GM18499 (cell line): Measurements from ENCODE around the gene PACS1.
A peak's percentile ranks its signal among the peaks of the same experiment; 100 is the strongest.

Experiments
- ATAC-seq: cut with Tn5 transposase; IDR thresholded peaks from one replicate; pipeline ENCODE4 v1.9.1; 2021; ENCODE audit warnings: moderate number of reproducible peaks; ENCODE audit not compliant: insufficient read depth, unreplicated experiment

The PACS1 gene

DNA sequence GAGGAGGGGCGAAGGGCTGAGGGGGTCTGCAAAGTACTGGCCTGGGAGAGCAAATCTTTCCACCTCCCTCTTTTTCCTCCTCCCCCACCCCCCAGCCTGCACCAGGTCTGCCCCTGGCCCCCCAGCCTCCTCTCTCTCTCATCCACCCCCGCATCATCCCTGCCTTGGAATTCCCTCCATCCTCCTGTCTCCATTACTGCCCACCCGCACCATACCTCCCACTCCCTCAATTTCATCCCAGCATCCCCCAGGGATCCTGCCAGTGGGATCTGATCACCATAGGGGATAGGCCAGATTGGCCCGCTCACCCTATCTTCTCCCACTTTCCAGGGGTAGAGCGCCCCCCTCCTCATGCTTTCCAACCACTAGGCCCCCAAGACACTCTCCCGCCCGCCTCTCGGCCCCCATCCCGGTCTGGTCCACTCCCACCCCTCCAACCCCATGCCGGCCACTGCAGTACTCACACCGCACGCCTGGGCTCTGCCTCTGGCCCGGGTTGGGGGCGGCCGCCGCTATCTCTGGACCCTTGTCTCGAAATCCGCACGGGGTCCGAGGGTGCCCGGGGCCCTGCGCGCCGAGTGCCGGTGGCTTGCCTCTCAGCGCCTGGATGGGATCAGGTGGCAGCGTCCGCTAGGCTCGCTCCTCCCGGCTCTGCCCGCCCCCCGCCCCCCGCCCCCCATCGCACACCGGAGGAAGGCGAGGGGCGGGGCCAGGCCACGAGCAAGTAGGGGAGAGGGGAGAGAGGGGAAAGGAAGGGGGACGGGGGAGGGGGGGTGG is 21.3 kb upstream of the PACS1 start, which contains the start of gene GAL3ST3:
TSS of gene GAL3ST3 (minus strand) at position 615 of the 777 bp plus-strand sequence. CDS start 3,746 bp downstream, outside the sequence.
- ATAC-seq: no peak

GRCh38 chr11:66050581-66051231 is 19.4 kb upstream of the PACS1 start:
- no peak for ATAC-seq

- ATAC-seq: no peak
Observed at GRCh38 chr11:66051371-66051765, 18.7 kb upstream of the PACS1 start.

GRCh38 chr11:66051766-66052663 is 18.1 kb upstream of the PACS1 start, which contains the start of gene SF3B2:
TSS of gene SF3B2 (plus strand) at chr11:66052364. CDS start at chr11:66052385, 21 bp downstream.
- peak; percentile 80 for ATAC-seq

DNA sequence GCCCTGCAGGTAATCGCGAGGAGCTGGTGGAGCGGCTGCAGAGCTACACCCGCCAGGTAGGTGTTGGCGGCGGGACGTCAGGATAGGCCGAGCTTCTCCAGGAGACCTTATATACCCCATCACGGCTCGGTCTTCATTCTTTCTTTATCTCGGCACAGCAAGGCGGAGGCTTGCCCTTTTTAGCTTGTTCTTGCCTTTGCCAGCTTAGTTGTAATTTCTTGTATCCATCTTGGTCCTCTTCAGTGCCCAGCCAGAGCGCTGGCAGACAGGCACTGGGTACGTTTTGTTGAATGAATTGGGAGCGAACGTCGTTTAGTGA is 17.4 kb upstream of the PACS1 start:
- no peak for ATAC-seq

DNA sequence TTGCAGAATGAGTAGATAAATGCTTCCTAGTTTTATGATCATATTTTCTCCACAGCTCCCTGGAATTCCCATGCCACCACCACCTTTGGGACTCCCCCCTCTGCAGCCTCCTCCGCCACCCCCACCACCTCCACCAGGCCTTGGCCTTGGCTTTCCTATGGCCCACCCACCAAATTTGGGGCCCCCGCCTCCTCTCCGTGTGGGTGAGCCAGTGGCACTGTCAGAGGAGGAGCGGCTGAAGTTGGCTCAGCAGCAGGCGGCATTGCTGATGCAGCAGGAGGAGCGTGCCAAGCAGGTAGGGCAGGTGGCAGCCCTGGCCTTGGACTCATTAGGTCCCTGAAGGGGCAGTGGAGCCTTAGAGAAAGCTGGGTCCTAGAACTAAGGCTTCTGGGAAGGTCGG is 15.1 kb upstream of the PACS1 start:
- ATAC-seq: no peak

DNA sequence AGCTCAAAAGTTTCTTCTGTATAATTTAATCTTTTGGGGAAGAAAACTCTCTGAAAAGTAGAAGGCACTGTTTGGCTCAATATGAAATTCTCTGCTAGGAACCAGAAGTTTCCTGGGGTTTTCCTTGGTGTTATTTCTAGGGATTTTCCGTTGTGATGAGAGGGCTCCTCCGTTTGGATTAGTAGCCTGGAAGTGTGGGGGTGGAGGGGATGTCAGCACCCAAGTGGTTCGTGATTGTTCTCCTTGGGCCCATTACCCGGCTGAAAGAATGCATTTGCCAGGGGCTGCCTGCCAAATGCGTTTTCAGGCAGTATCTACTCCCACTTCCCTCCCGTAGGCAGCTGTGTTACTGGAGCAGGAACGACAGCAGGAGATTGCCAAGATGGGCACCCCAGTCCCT is 13.6 kb upstream of the PACS1 start:
- ATAC-seq: no peak

DNA sequence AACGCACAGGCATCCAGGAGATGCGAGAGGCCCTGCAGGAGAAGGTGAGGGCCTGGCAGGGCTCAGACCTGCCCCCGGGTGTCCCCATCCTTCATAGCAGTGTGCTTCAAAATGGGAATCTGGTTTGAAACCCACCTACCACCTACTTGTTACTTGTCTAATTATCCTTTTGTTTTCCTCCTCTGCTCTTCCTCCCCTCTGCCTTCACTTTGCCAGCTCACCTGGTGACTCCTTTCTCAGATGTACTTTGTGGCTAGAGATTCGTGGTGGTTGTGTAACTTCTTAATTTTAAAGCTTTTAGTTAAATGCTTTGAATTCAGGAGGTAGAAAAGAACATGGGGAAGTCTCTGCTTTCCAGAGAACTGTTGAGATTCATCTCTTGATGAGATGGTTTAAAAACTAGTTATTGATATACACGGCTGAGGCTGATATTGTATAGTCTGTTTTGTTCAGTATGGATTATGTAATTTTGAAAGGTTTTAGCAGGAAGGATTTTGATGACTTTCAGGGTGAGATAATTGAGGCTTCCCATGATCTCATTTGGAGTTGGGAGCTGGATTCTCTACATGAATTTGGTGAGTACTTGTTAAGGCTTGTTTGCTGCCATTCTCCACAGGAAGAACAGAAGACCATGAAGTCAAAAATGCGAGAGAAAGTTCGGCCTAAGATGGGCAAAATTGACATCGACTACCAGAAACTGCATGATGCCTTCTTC is 9.9 kb upstream of the PACS1 start:
- no peak for ATAC-seq

DNA sequence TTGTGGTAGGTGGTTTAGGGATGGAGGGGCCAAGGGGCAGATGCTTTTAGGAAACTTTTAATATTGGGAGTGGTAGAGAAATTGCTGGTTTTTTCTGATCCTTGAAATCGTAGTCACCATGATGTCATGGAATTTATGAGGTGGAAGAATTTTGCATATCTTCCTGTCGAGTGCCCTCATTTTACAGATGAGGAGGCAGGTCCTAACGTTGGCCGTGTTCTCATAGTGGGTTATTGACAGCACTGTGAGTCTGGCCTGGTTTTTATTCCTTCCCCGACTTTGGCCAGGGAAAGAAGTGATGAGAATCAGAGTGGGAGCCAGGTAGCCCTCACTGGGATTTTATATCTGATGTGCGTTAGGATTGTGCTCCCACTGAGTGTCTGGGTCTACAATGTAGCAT is 8.8 kb upstream of the PACS1 start:
- no peak for ATAC-seq

GRCh38 chr11:66062408-66062807 is 7.7 kb upstream of the PACS1 start:
- no peak for ATAC-seq

DNA sequence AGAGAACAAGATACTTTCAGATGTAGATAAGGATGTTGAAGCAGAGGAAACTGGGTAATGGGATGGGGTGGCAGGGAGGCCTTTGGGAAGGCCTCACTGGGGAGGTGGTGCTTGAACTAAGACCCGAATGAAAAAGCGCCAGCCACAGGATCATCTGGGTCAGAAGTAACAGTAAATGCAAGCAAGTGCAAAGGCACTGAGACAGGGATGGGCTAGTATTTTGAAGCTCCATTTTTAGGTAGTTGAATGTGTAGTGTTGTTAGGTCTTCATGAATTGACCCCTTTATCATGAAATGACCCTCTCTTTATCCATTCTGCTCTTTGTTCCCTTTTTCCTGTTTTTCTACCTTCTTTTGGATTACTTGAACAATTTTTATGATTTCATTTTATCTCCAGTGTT is 6.2 kb upstream of the PACS1 start:
- no peak for ATAC-seq

- no peak for ATAC-seq
Observed at GRCh38 chr11:66064571-66064970, 5.5 kb upstream of the PACS1 start.

DNA sequence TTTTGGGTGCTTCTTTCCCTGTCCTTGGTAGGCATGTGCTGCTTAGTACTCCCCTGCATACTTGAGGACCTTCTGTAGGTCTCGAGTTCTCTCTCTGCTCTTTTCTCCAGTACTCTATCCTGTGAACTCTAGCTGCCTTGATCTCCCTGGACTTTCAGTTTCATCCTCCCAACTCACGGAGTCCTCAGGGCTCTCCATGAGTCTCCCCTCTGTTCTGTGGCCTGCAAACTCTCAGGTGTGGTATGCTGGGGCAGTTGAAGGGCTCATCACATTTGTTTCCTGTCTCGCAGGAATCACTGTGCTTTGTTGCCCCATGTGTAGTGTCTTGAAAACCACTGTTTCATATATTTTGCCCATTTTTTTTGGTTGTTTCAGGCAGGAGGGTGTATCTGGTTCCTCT is 3.3 kb upstream of the PACS1 start:
- no peak for ATAC-seq

- ATAC-seq: no peak
Observed at GRCh38 chr11:66067640-66068039, 2.4 kb upstream of the PACS1 start.

DNA sequence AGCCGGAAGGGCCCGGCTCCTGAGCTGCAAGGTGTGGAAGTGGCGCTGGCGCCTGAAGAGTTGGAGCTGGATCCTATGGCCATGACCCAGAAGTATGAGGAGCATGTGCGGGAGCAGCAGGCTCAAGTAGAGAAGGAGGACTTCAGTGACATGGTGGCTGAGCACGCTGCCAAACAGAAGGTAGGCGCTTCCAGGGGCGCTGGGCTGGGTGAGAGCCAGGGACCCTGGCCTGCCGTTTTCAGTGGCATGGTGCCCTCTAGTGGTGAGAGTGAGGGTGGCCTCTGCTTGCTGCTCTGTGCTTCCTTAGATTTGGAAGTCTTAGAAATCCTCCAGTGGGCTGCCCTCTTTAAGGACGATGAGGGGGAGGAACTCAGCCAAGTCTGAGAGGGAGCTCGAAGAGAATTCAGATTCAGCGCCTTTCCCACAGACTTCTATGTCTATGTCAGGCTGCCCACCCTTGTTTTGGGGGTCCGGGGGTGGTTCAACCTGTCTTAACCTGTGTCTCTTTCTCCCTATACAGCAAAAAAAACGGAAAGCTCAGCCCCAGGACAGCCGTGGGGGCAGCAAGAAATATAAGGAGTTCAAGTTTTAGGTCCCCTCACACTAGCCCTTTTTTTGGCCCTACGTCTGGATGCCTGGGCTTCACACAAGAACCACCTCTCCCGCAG is 1.8 kb upstream of the PACS1 start:
- no peak for ATAC-seq

GRCh38 chr11:66068923-66069714 is 953 bp upstream of the PACS1 start:
- no peak for ATAC-seq

- ATAC-seq: no peak
Observed at GRCh38 chr11:66070604-66071380, 720 bp downstream of the PACS1 start.

DNA sequence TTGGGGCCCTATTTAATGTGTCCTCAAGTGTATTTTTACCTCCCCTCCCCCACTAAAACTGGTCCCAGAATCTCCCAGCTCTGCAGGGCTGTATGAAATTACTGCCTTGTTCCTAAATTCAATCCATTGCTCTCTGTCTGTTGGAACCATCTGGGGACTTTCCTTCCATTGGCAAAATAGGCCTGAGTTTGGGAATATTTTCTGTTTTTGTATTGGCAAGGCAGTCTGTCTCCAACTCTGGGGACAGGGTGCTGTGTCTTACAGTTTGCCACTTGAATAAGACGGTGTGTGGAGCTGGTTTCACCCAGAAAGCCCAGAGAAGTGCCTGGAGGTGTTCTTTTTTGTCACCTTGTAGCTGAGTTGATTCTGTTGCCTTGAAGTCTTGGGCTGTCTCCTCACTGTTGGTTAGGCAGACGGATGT is 1.3 kb downstream of the PACS1 start:
- no peak for ATAC-seq
